Activated CD8-positive, alpha-beta memory T cell treated with anti-CD3 and anti-CD28 coated beads for 24 hours (primary cell): ENCODE data around the gene DUSP10.

Experiments used
- DNase-seq: peaks from one replicate; pipeline ENCODE4 v3.0.0-alpha.2; 2020

DUSP10 gene

GRCh38 chr1:221711656-221712055, 30.2 kb downstream of the DUSP10 start:
- no peak for DNase-seq

- DNase-seq = no peak
Measured at GRCh38 chr1:221711063-221711577, 30.8 kb downstream of the DUSP10 start.

- DNase-seq = no peak
Measured at GRCh38 chr1:221709854-221710253, 32.0 kb downstream of the DUSP10 start.

GRCh38 chr1:221708987-221709386, 32.9 kb downstream of the DUSP10 start:
- no peak for DNase-seq

DNA sequence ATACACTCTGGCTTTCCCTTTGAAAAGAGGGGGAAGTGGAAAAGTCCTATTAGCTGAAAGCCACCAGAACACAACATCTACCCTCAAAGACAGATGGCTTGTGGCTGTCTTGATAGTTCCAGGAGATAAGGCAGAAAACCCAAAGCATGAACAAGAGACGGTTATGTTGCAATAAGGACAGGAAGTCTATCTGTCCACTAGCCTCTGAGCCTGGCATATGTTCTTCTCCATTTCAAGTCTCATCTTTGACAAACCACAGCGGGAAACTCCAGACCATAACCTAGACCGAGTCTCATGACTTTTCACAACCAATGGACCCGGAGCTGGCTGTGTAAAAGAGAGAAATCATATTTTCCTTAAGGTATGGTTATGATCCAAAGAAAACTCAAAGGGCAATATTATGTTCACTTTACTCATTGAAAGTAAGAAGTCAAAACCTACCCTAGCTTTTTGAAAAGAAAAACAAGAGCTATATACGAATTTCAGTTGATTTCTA, 33.8 kb downstream of the DUSP10 start:
- no peak for DNase-seq

DNA sequence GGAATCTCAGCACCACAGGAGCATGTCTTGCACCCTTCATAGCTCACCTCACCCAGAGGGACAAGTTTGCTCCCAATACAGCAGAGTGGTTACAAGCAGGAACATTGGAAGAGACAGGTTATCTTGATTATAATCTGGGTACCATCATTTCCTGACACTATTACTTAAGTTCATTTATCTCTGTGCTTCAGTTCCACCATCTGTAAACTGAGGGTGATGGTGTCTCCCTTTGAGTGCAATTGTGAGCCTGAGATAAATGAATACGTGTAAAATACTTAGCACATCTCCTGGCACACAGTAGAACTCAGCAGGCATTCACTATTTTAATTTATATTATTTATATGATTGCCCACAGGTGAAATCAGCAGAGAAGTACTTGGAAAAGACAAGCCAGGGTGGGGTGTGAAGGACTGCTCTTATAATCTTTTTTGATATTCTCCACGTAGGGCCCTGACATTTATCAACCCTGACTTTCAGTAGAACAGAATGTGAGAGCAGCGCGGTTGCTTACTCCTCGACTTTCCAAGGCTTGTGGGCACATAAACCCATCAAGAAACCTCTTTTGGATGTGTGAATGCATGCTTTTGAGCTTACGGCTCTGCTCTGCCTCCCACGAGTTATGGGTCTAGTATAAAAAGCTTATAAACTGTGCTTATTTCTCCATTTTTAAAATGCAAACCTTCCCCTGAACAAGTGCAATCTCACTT, 34.9 kb downstream of the DUSP10 start:
- no peak for DNase-seq

- no peak for DNase-seq
Measured at GRCh38 chr1:221706191-221706590, 35.7 kb downstream of the DUSP10 start.

DNA sequence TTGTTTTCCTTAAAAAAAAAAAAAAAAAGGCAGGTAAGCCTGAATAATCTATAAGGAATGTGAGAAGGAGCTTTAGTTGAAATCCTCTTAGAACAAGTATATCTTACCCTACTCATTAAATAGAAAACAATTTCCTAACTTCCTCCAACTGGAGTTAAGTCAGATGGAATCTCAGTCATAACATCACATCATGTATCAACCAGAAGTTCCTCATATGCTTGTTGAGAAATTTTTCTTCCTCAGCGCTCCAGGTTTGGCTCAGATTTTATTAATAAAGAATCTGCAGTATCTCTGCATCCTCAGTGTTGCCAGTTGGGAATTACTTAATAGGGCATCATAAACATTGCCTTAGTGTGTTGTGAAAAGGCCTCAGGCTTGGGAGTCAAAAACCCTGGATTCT, 37.6 kb downstream of the DUSP10 start:
- no peak for DNase-seq

DNA sequence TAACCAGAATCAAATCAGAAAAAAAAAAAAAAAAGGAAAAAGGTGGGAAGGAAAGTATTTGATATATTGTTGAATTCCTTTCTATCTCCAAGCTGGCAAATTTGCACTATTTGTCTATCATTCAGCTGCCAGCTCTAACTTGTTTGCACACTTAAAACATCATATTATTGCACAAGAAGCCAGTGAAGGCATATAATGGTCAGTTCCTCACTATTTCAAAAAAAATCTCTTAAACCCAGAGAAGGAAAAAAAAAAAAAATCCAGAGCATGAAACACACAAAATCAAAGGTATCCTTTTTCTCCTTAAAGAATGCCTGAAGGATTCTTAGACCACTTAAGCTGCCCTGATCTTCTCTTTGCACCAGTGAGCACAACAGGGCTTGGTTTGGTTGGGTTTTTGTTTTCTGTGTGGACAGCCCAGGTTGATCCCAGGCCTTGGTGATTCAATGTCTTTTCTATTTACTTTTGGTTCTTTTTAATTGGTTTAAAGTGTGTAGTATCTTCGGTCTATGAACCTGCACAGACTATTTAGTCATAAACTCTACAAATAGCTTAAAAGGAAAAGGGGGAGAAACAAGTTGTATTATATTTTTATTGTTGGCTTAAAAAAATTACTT, 40.2 kb downstream of the DUSP10 start:
- no peak for DNase-seq

DNA sequence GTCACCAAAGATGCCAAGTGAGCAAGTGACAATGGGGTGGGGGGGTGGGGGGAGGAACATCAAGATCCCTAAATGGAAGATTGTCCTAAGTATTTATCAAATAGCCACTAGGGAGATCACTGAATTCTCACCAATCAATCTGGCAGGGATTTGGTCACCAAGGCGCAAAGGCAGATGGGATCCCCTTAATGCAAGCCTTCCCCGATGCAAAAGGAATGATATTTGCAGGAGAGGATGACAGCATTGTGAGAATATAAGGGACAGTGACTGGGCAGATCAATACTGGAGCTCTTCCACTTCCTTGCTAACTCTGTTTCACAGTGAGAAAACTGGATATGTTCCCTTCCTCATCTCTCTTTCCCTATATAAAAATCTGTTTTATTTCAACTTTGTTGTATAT, 40.9 kb downstream of the DUSP10 start:
- no peak for DNase-seq

GRCh38 chr1:221700536-221700935, 41.4 kb downstream of the DUSP10 start:
- no peak for DNase-seq

DNA sequence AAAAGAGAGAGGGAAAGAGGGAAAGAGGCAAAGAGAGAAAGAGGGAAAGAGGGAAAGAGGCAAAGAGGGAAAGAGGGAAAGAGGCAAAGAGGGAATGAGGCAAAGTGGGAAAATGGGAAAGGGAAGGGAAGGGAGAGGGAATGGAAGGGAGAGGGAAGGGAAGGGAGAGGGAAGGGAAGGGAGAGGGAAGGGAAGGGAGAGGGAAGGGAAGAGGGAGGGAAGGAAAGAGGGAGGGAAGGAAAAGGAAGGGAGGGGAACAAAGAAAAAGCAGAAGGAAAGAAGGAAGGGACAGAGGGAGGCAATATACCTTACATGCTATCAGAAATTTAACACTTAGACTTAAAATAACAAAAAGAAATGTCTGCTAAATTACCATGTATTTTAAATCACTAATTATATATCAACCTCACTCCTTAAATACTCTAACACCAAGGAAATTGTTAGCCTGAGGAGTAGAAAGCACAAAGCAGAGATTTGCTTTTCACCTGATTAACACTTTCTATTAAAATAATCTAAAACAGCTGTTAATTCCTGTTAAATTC, 41.8 kb downstream of the DUSP10 start:
- no peak for DNase-seq

DNA sequence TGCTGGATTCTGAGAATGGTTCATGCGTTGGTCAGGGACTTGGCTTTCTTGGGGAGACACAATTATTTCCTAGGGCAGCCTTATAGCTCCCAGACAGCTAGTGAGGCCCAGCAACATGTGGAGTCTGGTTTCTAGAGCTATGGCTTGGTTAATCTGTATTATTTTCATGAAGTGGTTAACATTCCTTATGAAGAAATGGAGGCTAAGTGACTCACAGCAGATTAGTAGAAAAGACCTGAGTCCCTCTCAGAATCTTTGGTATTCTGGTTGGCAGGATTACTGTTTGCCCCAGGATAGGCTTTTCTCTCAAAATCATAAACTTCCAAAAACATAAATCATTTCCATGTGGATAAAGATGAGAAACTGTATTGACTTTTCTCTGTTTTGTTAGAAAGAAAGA, 42.3 kb downstream of the DUSP10 start:
- no peak for DNase-seq

GRCh38 chr1:221698579-221699349, 43.1 kb downstream of the DUSP10 start:
- DNase-seq = no peak

GRCh38 chr1:221697923-221698425, 43.9 kb downstream of the DUSP10 start:
- no peak for DNase-seq

DNA sequence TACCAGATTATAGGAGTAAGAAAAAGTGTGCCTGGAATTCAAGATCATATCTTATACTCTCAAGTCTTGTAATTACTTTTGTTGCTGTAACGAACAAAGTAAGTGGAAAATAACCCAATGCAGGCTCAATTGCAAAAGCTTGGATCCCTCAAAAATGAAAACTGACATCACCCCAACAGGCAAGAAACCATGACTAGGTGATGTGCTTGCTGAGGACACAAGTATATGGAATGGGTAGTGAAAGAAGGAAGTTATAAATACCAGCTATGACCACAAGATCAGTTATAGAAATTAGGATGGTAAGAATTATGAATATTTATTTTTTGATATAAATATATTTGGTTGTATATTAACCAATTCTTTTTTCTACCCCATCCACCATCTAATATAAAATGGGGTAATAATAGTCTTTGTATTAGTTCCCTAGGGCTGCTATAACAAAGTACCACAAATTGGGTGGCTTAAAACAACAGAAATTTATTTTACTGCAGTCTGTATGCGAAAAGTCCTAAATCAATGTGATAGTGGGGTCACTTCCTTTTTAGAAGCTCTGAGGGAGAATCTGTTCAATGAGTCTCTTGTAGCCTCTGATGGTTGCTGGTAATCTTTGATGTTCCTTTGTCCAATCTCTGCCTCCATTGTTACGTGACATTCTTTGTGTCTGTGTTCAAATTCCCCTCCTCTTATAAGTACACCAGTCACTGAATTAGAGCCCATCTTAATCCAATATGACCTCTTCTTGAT, 45.0 kb downstream of the DUSP10 start:
- no peak for DNase-seq

DNA sequence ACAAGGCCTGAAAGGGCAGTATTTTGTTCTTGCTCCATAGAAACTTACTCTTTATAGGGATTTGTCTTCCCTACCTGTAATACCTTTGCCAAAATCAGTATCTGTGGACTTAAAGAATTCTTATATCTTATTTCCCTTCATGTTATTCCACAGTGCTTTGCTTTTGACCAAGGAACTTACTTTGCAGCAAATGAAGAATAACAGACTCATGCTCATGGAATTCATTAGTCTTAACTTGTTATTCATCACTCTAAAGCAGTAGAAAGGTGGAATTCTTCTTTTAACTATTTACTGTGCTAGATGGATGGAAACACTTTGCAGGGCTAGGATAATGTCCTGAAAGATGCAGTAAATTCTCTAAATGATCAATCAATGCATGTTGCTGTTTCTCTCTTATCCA, 45.9 kb downstream of the DUSP10 start:
- no peak for DNase-seq

DNA sequence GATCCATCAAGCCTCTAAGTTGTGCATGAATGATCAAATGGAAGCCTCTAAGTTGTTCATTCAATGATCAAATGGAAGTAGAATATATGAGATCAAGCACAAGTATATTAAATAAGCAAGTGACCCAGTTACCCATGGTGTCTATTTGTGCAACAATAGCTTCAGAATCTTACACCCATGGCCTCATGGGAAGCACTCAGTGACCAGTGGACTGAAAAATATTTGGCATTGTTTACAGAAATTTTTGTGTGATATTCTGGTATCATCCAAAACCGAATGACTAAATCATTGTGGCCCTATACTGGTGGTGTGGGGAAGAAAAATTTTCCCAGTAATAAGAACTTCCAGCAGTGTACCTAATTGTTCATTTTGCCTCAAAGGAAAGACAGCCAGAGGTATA, 46.6 kb downstream of the DUSP10 start:
- no peak for DNase-seq

- DNase-seq = no peak
Measured at GRCh38 chr1:221694109-221694508, 47.8 kb downstream of the DUSP10 start.

DNA sequence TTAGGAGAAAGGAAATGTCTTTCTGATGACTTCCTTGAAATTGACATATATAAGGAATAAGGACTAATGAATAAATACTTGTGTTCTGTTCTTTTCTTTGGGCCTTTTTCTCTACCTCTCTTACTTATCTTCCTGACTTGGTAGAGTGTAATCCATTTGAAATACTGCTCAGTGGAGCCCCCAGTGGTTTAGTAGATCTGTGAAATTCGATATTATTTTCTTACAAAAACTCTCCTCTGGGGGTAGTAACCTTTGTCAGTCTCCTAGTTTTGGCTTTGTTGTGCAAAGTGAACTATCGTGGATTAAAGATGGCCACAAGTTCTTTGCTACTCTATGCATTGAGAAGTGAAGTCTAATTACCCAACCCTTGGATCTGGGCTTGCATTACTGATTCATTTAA, 48.8 kb downstream of the DUSP10 start:
- no peak for DNase-seq

DNA sequence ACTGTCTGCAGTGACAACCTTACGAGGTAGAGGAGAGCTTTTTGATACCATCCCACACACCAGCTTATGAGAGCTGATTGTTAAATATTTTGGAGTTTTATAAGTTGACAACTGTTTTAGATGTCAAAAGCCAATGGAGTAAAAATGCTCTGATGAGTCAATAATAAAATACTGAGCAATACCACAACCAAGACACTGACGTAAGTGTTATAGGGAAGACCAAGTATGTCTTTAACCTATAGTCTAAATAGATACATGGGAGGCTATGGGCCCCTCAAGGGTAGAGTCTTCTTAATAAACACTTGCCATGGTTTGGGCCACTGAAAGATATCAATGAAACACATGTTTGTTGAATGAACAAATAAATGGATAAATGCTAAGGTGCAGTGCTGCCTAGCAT, 49.2 kb downstream of the DUSP10 start:
- DNase-seq = no peak

GRCh38 chr1:221691261-221691660, 50.6 kb downstream of the DUSP10 start:
- DNase-seq = no peak

GRCh38 chr1:221690858-221691257, 51.0 kb downstream of the DUSP10 start:
- no peak for DNase-seq
